Panc1 (cell line): ENCODE measurements around the gene PKIB. TPM values are rescaled to one million over a fixed set of nuclear protein-coding genes. Genes with fewer than 3 reads are reported as not detected.

Experiments used
- ATAC-seq: fragments of 200-7000 bp; cut with Tn5 transposase; 2 replicates; pipeline ENCODE4 v1.9.1; 2020; ENCODE audit warnings: mild to moderate bottlenecking, moderate library complexity
- BruUV-seq: library from RNA; stranded (reverse); fragments of 400-500 nt; replicated peaks from 2 replicates; lab custom pipeline; 2021; lab: Mats Ljungman, UMichigan
- CTCF ChIA-PET: fragments of 300-600 bp; sonication (Branson Sonifier 250); formaldehyde crosslinking; loops from one replicate; lab custom pipeline; 2022; ENCODE audit warnings: antibody characterized with exemption; lab: Charles Lee
- POLR2A ChIA-PET: fragments of 300-600 bp; sonication (Branson Sonifier 250); formaldehyde crosslinking; loops from one replicate; lab custom pipeline; 2022; ENCODE audit warnings: antibody characterized with exemption; lab: Charles Lee
- DNase-seq: peaks from one replicate; pipeline ENCODE4 v3.0.0-alpha.2; 2010; ENCODE audit warnings: low read depth, low spot score
- H3K27ac ChIP-seq: 2 replicates; pipeline ENCODE4 v1.5.1; 2011; ENCODE audit warnings: mild to moderate bottlenecking, low read length, inconsistent platforms
- H3K27me3 ChIP-seq: fragments of 200-500 bp; sonication (Bioruptor generic); 2 replicates; pipeline ENCODE4 v1.6.0; 2014; ENCODE audit warnings: low read length, inconsistent platforms; ENCODE audit not compliant: control insufficient read depth, insufficient read depth
- H3K36me3 ChIP-seq: fragments of 200-500 bp; sonication (Bioruptor generic); 2 replicates; pipeline ENCODE4 v1.5.1; 2014; ENCODE audit warnings: inconsistent platforms, mild to moderate bottlenecking, low read length, moderate library complexity; ENCODE audit not compliant: control insufficient read depth, insufficient read depth
- H3K4me1 ChIP-seq: 2 replicates; pipeline ENCODE4 v1.5.1; 2011; ENCODE audit warnings: inconsistent platforms, mild to moderate bottlenecking, low read length, moderate library complexity; ENCODE audit not compliant: control insufficient read depth, insufficient read depth
- H3K4me3 ChIP-seq, 2 experiments: 2 replicates each; pipeline ENCODE4 v1.5.1; 2011 to 2012; ENCODE audit warnings: low read depth in 2 of 2, low read length in 2 of 2, mild to moderate bottlenecking in 2 of 2, inconsistent platforms in 1 of 2, moderate library complexity in 1 of 2
- H3K9me3 ChIP-seq: fragments of 200-500 bp; sonication (Bioruptor generic); 2 replicates; pipeline ENCODE4 v1.5.1; 2014; ENCODE audit warnings: low read depth, mild to moderate bottlenecking, inconsistent platforms, low read length, moderate library complexity; ENCODE audit not compliant: control insufficient read depth, insufficient read depth
- POLR2AphosphoS5 ChIP-seq: IDR thresholded peaks from 2 replicates; pipeline ENCODE4 v1.6.1; 2012; ENCODE audit warnings: mild to moderate bottlenecking, low read depth, low read length, moderate library complexity
- TCF7L2 ChIP-seq: IDR thresholded peaks from 2 replicates; pipeline ENCODE4 v1.6.1; 2011; ENCODE audit warnings: mild to moderate bottlenecking, low read depth, low read length, inconsistent platforms
- in situ Hi-C: cut with HindIII; loops from 2 replicates; pipeline ENCODE4 v1.10.0; 2016; ENCODE audit warnings: low sequenced_read_pairs, low pct_unique_long_range_greater_than_20kb
- intact Hi-C: fragments of 100-400 bp; cut with micrococcal nuclease; formaldehyde crosslinking; loops from one replicate; pipeline ENCODE4 v1.10.0; 2022; ENCODE audit not compliant: unreplicated experiment
- total RNA-seq: library from RNA; stranded (reverse); gene quantifications from one replicate; pipeline ENCODE4 v1.2.1, GENCODE V29; 2021; ENCODE audit not compliant: unreplicated experiment
- TF ChIP-seq, protein P1 (sequence below): fragments of 450-650 bp; IDR thresholded peaks from 2 replicates; pipeline ENCODE4 v1.5.1; 2017; ENCODE audit warnings: mild to moderate bottlenecking
- TF ChIP-seq, protein P2 (sequence below), 2 experiments: IDR thresholded peaks; 2 replicates each; pipeline ENCODE4 v1.6.1; 2011 to 2012; ENCODE audit warnings: low read depth in 2 of 2, control low read depth in 1 of 2, low read length in 1 of 2, mild to moderate bottlenecking in 1 of 2, moderate library complexity in 1 of 2; ENCODE audit not compliant: insufficient read depth in 1 of 2

PKIB gene
- total RNA-seq, 1 experiment from 2014 or later = 1.1 TPM

DNA sequence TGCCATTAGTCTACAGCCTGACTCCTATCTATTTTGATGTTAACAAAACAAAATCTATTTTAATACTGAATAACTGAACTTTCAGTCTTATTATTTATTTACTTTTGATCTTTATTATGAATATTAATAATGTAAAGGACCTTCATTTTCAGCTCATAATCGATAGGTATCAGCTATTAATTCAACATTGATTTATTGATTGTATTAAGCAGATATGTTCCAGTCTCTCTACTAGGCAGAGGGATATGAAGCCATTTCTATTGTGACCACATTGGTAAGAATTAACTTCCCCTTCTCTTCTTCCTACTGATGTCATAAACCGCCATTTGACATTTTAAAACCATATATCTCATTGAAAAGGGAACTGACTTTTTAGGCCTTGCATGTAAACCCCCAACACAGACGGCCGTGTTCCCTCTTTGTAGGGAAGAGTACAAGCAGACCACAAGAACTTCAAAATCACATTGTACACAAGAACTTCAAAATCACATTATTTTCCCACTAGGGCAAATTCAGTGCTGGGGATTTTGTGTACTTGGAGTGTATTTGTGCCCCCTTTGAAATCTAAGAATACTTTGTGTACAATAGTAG lies 99.8 kb downstream of the PKIB start:
- ATAC-seq (no peak), DNase-seq (no peak)
- in situ Hi-C loops (no loop called here), intact Hi-C loops (no loop called here)
- ChIA-PET CTCF (no interaction called here), POLR2A (no interaction called here)
- Histone ChIP-seq H3K9me3 (no peaks in the 10 kb centered on the region), H3K4me1 (no peaks in the 10 kb centered on the region), H3K27me3 (no peaks in the 10 kb centered on the region), H3K4me3 (no peak overlapping the region), H3K36me3 (no peaks in the 10 kb centered on the region), H3K27ac (no peak overlapping the region)
- TF ChIP-seq, protein P1, sequence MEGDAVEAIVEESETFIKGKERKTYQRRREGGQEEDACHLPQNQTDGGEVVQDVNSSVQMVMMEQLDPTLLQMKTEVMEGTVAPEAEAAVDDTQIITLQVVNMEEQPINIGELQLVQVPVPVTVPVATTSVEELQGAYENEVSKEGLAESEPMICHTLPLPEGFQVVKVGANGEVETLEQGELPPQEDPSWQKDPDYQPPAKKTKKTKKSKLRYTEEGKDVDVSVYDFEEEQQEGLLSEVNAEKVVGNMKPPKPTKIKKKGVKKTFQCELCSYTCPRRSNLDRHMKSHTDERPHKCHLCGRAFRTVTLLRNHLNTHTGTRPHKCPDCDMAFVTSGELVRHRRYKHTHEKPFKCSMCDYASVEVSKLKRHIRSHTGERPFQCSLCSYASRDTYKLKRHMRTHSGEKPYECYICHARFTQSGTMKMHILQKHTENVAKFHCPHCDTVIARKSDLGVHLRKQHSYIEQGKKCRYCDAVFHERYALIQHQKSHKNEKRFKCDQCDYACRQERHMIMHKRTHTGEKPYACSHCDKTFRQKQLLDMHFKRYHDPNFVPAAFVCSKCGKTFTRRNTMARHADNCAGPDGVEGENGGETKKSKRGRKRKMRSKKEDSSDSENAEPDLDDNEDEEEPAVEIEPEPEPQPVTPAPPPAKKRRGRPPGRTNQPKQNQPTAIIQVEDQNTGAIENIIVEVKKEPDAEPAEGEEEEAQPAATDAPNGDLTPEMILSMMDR = no peak
- TF ChIP-seq POLR2AphosphoS5 (no peak), TCF7L2 (no peak)
- TF ChIP-seq, protein P2, sequence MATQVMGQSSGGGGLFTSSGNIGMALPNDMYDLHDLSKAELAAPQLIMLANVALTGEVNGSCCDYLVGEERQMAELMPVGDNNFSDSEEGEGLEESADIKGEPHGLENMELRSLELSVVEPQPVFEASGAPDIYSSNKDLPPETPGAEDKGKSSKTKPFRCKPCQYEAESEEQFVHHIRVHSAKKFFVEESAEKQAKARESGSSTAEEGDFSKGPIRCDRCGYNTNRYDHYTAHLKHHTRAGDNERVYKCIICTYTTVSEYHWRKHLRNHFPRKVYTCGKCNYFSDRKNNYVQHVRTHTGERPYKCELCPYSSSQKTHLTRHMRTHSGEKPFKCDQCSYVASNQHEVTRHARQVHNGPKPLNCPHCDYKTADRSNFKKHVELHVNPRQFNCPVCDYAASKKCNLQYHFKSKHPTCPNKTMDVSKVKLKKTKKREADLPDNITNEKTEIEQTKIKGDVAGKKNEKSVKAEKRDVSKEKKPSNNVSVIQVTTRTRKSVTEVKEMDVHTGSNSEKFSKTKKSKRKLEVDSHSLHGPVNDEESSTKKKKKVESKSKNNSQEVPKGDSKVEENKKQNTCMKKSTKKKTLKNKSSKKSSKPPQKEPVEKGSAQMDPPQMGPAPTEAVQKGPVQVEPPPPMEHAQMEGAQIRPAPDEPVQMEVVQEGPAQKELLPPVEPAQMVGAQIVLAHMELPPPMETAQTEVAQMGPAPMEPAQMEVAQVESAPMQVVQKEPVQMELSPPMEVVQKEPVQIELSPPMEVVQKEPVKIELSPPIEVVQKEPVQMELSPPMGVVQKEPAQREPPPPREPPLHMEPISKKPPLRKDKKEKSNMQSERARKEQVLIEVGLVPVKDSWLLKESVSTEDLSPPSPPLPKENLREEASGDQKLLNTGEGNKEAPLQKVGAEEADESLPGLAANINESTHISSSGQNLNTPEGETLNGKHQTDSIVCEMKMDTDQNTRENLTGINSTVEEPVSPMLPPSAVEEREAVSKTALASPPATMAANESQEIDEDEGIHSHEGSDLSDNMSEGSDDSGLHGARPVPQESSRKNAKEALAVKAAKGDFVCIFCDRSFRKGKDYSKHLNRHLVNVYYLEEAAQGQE (IDR thresholded peaks at IDR 0.05; ENCODE audit: insufficient read depth in 1 of 2, low read depth in 2 of 2, low read length in 1 of 2) = no peak
- BruUV-seq = no TSS peak

DNA sequence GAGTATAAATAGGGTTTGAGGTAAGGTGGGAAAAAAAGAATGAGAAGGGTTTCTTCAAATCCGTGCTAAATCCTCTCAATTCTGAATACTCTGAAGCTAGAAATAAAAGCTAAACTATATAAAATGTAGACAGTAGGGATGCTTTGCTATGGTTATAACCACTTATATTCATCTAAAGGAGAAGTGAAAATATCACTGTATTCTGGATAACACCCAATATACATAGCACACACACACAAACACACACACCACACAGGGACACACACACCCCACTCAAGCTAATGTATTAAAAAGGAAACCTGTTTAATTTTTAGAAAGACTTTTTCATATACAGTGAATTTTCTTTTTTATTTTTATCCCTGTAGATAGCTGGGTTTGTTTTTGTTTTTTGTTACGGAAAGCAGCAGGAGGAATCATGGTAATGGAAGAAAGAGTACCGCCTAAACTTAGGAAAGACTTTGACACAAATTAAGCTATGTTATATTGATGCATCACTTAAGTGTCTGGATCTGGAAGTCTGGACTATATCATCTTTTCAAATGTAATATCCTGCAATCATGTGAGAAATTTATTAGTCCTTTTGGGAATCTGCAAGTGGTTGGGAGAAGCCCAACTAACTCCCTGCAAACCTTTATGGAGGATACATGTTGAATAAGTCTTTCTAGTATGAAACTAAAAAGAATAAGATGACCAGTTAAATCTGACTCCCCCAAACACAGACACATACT lies 100.9 kb downstream of the PKIB start:
- Histone ChIP-seq H3K4me3 (no peak overlapping the region), H3K4me1 (no peaks in the 10 kb centered on the region), H3K27ac (no peak overlapping the region), H3K27me3 (no peaks in the 10 kb centered on the region), H3K9me3 (no peaks in the 10 kb centered on the region), H3K36me3 (no peaks in the 10 kb centered on the region)
- CTCF ChIA-PET = no interaction called here
- TF ChIP-seq, protein P1 = no peak
- no peak for TF ChIP-seq POLR2AphosphoS5
- TF ChIP-seq TCF7L2 = no peak
- in situ Hi-C loops (no loop called here), intact Hi-C loops (no loop called here)
- POLR2A ChIA-PET = no interaction called here
- DNase-seq = no peak
- BruUV-seq = no TSS peak
- no peak for ATAC-seq
